Astrocyte of the cerebellum (primary cell): Measurements from ENCODE around the gene EVC.

ENCODE experiments used
- DNase-seq: peaks from one replicate; pipeline ENCODE4 v3.0.0-alpha.2; 2011; ENCODE audit warnings: low read depth
- H3K4me3 ChIP-seq: 2 replicates; pipeline ENCODE4 v1.5.1; 2011; ENCODE audit warnings: mild to moderate bottlenecking, low read depth, low read length, moderate library complexity
- CTCF ChIP-seq: IDR thresholded peaks from 2 replicates; pipeline ENCODE4 v1.5.1; 2012; ENCODE audit warnings: low read length, low read depth, moderate library complexity, mild to moderate bottlenecking; ENCODE audit errors: missing control alignments
- in situ Hi-C: cut with HindIII; loops from 2 replicates; pipeline ENCODE4 v1.10.0; 2017; ENCODE audit warnings: low sequenced_read_pairs

Gene EVC

DNA sequence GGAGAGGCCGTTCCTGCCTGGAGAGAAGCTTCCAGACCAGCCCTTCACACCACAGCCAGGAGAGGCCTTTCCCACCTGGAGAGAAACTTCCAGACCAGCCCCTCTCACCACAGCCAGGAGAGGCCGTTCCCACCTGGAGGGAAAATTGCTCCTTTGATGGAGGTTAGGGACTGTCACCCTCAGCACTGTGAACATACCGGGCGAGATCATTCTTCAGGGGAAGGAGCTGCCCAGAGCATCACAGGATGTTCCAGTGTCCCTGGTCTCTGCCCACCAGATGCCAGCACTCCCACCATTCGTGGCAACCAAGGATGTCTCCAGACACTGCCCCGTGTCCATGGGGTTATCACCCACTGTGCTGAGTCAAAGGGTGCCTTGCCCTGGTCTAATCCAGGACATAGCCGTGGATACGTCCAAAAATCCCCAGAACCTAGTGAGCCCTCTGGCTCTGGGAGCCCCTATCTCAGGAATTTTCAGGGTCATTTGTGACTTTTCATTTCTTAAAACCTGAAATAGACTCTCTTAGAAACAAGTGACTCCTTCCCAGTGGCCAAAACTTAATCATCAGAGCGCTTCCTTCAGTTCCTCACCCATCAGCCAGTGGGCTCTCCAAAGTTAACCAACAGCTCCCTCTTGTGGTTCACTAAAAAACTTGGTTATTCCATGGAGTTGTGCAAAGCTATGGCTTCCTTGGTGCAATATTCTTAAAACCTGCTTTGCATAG, 101.7 kb downstream of the EVC start:
- peak; percentile 79 for TF ChIP-seq CTCF
- peak; percentile 56 for DNase-seq
- no peak overlapping the region for H3K4me3 ChIP-seq
- in situ Hi-C loops, result loop anchor here (25.0 kb wide), 1 partner anchor 800 kb away; the partner anchor contains the start of gene CYTL1

- H3K4me3 ChIP-seq, result no peak overlapping the region
- no peak for TF ChIP-seq CTCF
- no peak for DNase-seq
- in situ Hi-C loops, result loop anchor here (25.0 kb wide), 1 partner anchor 802 kb away; the partner anchor contains the start of gene CYTL1
Measured at GRCh38 chr4:5813882-5814255, 102.9 kb downstream of the EVC start.

GRCh38 chr4:5814421-5814820, 103.4 kb downstream of the EVC start:
- DNase-seq, result no peak
- H3K4me3 ChIP-seq, result no peak overlapping the region
- in situ Hi-C loops, result loop anchor here (25.0 kb wide), 1 partner anchor 802 kb away; the partner anchor contains the start of gene CYTL1
- no peak for TF ChIP-seq CTCF

DNA sequence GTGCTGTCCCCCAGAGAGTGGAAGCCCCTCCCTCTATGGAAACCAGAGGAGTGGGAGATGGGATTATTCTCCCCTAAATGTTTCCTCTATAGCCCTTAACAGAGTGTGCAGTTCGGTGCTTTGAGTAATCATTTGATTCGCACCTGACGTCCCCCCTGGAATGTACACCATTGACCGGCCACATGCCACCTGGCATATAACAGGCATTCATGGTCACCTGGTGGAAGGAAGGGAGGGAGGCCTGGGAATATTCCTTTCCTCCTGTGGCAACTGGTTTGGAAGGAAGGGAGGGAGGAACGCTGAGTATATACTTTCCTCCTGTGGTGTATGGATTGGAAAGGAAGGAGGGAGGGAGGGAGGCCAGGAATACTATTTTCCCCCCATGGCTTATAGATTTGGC, 104.6 kb downstream of the EVC start:
- TF ChIP-seq CTCF, result no peak
- no peak overlapping the region for H3K4me3 ChIP-seq
- in situ Hi-C loops, result loop anchor here (25.0 kb wide), 1 partner anchor 803 kb away; the partner anchor contains the start of gene CYTL1
- DNase-seq, result no peak

DNA sequence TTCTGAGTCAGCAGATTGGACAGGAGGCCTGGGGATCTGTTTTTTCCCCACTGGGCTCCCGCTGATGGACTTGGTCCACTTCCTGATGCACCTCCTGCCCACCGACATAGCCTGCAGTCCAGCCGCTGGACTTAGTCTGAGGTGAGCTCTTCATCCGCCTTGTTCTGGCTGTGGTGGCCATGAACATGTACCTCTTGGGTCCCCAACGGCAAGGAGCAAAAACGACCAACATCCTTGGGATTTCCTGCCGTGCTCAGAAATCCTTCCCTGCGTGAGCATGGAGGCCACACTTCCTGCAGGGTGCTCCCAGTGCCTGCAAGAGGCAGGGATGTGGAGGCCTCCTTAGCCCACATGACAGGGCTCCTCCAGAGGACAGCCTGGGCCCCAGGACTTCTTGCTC, 105.1 kb downstream of the EVC start:
- no peak for TF ChIP-seq CTCF
- in situ Hi-C loops, result loop anchor here (25.0 kb wide), 1 partner anchor 804 kb away; the partner anchor contains the start of gene CYTL1
- no peak for DNase-seq
- H3K4me3 ChIP-seq, result no peak overlapping the region

DNA sequence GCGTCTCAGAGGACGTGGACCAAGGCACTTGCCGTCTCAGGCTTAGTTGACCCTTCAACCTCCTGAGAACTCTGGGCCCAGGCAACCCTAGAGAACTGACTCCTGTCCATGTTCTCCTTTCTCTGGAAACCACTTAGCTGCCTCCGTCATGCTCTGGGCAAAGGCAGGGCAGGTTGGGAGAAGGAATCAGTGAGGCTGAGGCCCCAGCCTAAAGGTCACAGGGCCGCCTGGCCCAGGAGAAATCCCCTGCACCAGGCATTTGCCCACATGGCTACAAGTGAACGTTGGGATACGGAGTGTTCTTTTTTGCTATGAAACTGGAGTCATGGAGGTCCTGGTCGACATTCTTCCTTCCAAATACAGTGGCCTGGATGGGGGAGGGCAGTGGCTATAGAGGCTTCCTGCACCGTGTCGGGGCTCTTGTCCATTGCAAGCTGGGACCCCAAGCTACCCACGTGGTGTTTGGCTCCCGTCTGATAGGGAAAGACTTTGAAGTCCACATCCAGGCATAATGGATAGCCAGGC, 105.9 kb downstream of the EVC start:
- DNase-seq, result no peak
- in situ Hi-C loops, result loop anchor here (25.0 kb wide), 1 partner anchor 805 kb away; the partner anchor contains the start of gene CYTL1

More for the DNA sequence above, 105.9 kb downstream of the EVC start:
- H3K4me3 ChIP-seq, result no peak overlapping the region
- no peak for TF ChIP-seq CTCF
